Measurements from ENCODE around the gene GDPD4. TPM values are rescaled to one million over a fixed set of nuclear protein-coding genes. Genes with fewer than 3 reads are reported as not detected.

The GDPD4 gene
- polyA plus RNA-seq, 1 donor from 2014 or later = not detected

GRCh38 chr11:77233011-77233410 is 68.5 kb downstream of the GDPD4 start:
- H3K27ac Mint-ChIP-seq = no peak overlapping the region
- H3K9me3 Mint-ChIP-seq = peaks cover 0 to 2% (median 0%) of the 10 kb centered on the region in 3 donors
- H3K36me3 Mint-ChIP-seq = no peaks in the 10 kb centered on the region
- H3K27me3 Mint-ChIP-seq = peaks cover 13% of the 10 kb centered on the region
- H3K4me1 Mint-ChIP-seq = no peaks in the 10 kb centered on the region
- no peak overlapping the region for H3K4me3 Mint-ChIP-seq

DNA sequence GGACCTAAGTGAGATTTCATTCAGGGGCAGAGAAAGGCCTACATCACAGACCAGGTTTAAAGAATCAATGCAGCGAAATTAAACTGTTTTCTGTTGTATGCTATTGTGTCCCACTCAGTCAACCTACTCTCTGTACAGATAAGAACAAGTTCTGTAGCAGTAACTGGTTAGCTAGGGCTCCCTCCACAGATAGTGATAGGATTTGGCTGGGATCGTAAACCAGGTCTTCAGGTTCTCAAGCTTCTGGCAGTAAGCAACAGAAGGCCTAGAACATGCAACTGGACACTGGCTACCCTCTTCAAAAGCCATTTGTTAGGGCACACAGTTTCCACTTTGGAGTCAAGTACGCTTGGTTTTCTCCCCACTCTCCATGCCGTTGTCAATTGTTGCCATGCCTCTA is 69.2 kb downstream of the GDPD4 start:
- Mint-ChIP-seq H3K27me3 (peaks cover 13% of the 10 kb centered on the region), H3K36me3 (no peaks in the 10 kb centered on the region), H3K4me1 (no peaks in the 10 kb centered on the region), H3K4me3 (no peak overlapping the region), H3K9me3 (peaks cover 0 to 2% (median 0%) of the 10 kb centered on the region in 3 donors), H3K27ac (no peak overlapping the region)

- Mint-ChIP-seq H3K27ac (no peak overlapping the region), H3K27me3 (peaks cover 13% of the 10 kb centered on the region), H3K9me3 (peaks cover 0 to 4% (median 0%) of the 10 kb centered on the region in 3 donors), H3K36me3 (no peaks in the 10 kb centered on the region), H3K4me3 (no peak overlapping the region), H3K4me1 (no peaks in the 10 kb centered on the region)
These were observed 69.7 kb downstream of the GDPD4 start for GRCh38 chr11:77231800-77232199.

- H3K27me3 Mint-ChIP-seq = peaks cover 10% of the 10 kb centered on the region
- no peak overlapping the region for H3K27ac Mint-ChIP-seq
- no peaks in the 10 kb centered on the region for H3K4me1 Mint-ChIP-seq
- no peak overlapping the region for H3K4me3 Mint-ChIP-seq
- peaks cover 0 to 4% (median 0%) of the 10 kb centered on the region in 3 donors for H3K9me3 Mint-ChIP-seq
- no peaks in the 10 kb centered on the region for H3K36me3 Mint-ChIP-seq
These were observed 70.4 kb downstream of the GDPD4 start for GRCh38 chr11:77230878-77231605.

- H3K4me3 Mint-ChIP-seq = no peak overlapping the region
- no peaks in the 10 kb centered on the region for H3K4me1 Mint-ChIP-seq
- peaks cover 5% of the 10 kb centered on the region for H3K36me3 Mint-ChIP-seq
- H3K9me3 Mint-ChIP-seq = peaks cover 0 to 3% (median 1%) of the 10 kb centered on the region in 3 donors
- peaks cover 23% of the 10 kb centered on the region for H3K27me3 Mint-ChIP-seq
- no peak overlapping the region for H3K27ac Mint-ChIP-seq
These were observed 77.7 kb downstream of the GDPD4 start for GRCh38 chr11:77223797-77224196.

GRCh38 chr11:77217156-77217555 is 84.3 kb downstream of the GDPD4 start:
- peaks cover 7% of the 10 kb centered on the region for H3K27me3 Mint-ChIP-seq
- no peaks in the 10 kb centered on the region for H3K4me1 Mint-ChIP-seq
- no peak overlapping the region for H3K27ac Mint-ChIP-seq
- H3K4me3 Mint-ChIP-seq = no peak overlapping the region
- H3K9me3 Mint-ChIP-seq = peaks cover 0 to 1% (median 0%) of the 10 kb centered on the region in 3 donors
- H3K36me3 Mint-ChIP-seq = peaks cover 1% of the 10 kb centered on the region

- no peaks in the 10 kb centered on the region for H3K9me3 Mint-ChIP-seq
These were observed 86.4 kb downstream of the GDPD4 start for GRCh38 chr11:77215106-77215505.

GRCh38 chr11:77214557-77214956 is 86.9 kb downstream of the GDPD4 start:
- Mint-ChIP-seq H3K36me3 (peaks cover 1% of the 10 kb centered on the region), H3K9me3 (no peaks in the 10 kb centered on the region), H3K4me1 (no peaks in the 10 kb centered on the region), H3K27me3 (no peaks in the 10 kb centered on the region), H3K27ac (no peak overlapping the region), H3K4me3 (no peak overlapping the region)

More at GRCh38 chr11:77215106-77215505, 86.4 kb downstream of the GDPD4 start:
- Mint-ChIP-seq H3K27me3 (no peaks in the 10 kb centered on the region), H3K36me3 (peaks cover 1% of the 10 kb centered on the region), H3K4me3 (no peak overlapping the region), H3K4me1 (no peaks in the 10 kb centered on the region), H3K27ac (no peak overlapping the region)

GRCh38 chr11:77213589-77214428 is 87.7 kb downstream of the GDPD4 start:
- Mint-ChIP-seq H3K36me3 (peaks cover 1% of the 10 kb centered on the region), H3K27ac (no peak overlapping the region), H3K9me3 (no peaks in the 10 kb centered on the region), H3K4me1 (no peaks in the 10 kb centered on the region), H3K4me3 (no peak overlapping the region), H3K27me3 (no peaks in the 10 kb centered on the region)

DNA sequence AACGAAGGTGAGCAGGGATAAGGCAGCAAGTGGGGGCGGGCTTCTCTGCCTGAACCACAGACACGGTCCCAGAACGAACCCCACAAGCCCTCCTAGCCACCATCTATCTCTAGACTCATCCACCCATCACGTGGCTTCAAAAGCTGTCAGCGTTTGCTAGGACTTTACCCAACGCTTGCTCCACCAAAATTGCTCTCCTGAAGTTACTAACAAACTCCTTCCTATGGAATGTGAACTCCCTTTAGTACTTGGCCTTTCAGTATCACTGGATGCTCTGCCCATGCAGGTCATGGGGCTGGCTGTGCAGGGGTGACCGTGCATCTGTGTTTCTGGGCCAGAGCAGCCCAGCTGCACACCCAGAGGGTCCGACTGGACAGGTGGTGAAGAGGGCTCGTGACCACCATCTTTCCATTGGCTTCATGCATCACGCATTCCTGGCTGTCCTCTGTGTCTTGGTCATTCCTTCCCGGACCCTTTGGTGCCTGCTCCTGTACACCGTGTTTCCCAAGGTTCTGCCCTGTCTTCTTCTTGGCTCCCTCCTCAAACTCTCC is 88.4 kb downstream of the GDPD4 start:
- Mint-ChIP-seq H3K4me3 (no peak overlapping the region), H3K27ac (peak overlapping the region in 1 of 3 donors; percentile 3), H3K9me3 (no peaks in the 10 kb centered on the region), H3K4me1 (no peaks in the 10 kb centered on the region), H3K27me3 (no peaks in the 10 kb centered on the region), H3K36me3 (no peaks in the 10 kb centered on the region)

DNA sequence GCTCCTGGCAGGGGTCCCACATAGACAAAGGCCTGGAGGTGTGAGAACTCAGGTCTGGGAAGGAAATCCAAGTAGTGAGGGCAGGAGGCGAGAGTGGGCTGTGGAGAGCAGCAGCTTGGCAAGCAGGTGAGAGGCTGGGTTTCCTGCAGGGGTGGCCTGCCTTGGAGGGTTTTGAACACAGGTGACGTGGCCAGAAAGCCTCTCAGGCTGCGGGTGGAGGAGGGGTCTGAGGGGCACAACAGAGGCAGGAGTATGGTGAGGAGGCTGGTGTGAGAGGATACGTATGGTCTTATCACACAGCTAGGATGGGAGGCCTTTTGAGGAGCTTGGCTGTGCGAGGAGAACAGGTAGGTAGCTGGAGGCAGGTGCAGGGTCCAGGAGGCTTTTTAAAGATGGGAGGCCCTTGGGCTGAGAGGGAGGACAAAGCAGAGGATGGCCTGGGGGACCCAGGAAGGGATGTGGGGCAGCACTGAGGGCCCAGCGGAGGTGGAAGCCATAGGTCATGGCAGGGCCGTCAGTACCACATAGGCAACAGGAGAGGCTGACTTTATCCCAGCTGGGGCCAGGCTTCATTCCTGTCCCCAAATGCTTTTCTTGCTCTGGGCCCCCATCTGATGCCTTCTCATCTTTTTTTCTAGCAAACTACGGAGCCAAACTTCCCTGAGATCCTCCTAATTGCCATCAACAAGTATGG is 89.0 kb downstream of the GDPD4 start:
- Mint-ChIP-seq H3K27ac (peak overlapping the region in 1 of 3 donors; percentile 3), H3K36me3 (no peaks in the 10 kb centered on the region), H3K4me1 (no peaks in the 10 kb centered on the region), H3K9me3 (no peaks in the 10 kb centered on the region), H3K4me3 (no peak overlapping the region), H3K27me3 (no peaks in the 10 kb centered on the region)

GRCh38 chr11:77211594-77212251 is 89.8 kb downstream of the GDPD4 start:
- Mint-ChIP-seq H3K9me3 (no peaks in the 10 kb centered on the region), H3K4me3 (peak overlapping the region in 1 of 4 donors; percentile 8), H3K27ac (no peak overlapping the region), H3K27me3 (no peaks in the 10 kb centered on the region), H3K36me3 (no peaks in the 10 kb centered on the region), H3K4me1 (no peaks in the 10 kb centered on the region)

DNA sequence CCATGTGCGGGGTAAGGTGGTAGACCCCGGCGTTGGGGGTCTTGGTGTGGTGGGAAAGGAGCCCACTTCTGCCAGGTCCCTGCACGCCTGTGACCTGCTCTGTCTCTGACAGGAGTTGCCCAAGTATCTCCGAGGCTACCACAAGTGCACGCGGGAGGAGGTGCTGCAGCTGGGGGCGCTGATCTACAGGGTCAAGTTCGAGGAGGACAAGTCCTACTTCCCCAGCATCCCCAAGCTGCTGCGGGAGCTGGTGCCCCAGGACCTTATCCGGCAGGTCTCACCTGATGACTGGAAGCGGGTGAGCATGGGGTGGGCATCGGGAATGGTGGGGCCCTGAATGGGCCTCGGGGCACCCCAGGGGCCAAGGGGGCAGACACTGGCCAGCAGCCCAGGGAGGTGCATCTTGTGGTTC is 90.4 kb downstream of the GDPD4 start:
- Mint-ChIP-seq H3K27me3 (no peaks in the 10 kb centered on the region), H3K27ac (no peak overlapping the region), H3K36me3 (no peaks in the 10 kb centered on the region), H3K4me1 (no peaks in the 10 kb centered on the region), H3K9me3 (no peaks in the 10 kb centered on the region), H3K4me3 (no peak overlapping the region)

DNA sequence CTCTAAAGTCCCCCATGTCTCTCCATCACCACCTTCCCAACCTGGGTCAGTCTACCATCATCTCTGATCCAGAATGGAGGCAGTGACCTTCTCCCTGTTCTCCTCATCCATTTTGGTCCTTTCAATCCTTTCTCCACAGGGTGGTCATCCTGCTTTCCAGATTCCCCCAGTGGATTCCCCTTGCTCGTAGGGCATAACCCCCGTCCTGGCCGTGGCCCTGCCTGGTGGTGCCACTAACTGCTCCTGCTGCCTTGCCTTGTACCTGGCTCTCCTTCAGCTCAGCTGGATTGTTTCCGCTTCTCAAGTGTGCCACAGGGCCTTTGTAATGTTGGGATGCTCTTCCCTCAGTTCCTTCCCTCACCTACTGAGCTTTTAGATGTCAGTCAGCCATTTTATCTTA is 91.8 kb downstream of the GDPD4 start:
- Mint-ChIP-seq H3K9me3 (no peaks in the 10 kb centered on the region), H3K27ac (no peak overlapping the region), H3K4me3 (no peak overlapping the region), H3K36me3 (no peaks in the 10 kb centered on the region), H3K4me1 (no peaks in the 10 kb centered on the region), H3K27me3 (peaks cover 2% of the 10 kb centered on the region)

Measured in IgD-negative memory B cell (primary cell).